Glutamatergic neuron (in vitro differentiated cells): ENCODE results near the gene ARHGAP23. TPM values are rescaled to one million over a fixed set of nuclear protein-coding genes. Genes with fewer than 3 reads are reported as not detected.

Source experiments
- DNase-seq: peaks from one replicate; pipeline ENCODE4 v3.0.0; 2022
- H3K27ac Mint-ChIP-seq: one replicate; pipeline ENCODE4 v1.8.0; 2020; ENCODE audit warnings: mild to moderate bottlenecking, mixed read lengths, inconsistent platforms; ENCODE audit not compliant: unreplicated experiment
- H3K27me3 Mint-ChIP-seq: one replicate; pipeline ENCODE4 v1.8.0; 2020; ENCODE audit warnings: mild to moderate bottlenecking, moderate library complexity, mixed read lengths, inconsistent platforms; ENCODE audit not compliant: unreplicated experiment
- H3K36me3 Mint-ChIP-seq: one replicate; pipeline ENCODE4 v1.8.0; 2020; ENCODE audit warnings: mild to moderate bottlenecking, mixed read lengths, inconsistent platforms; ENCODE audit not compliant: unreplicated experiment
- H3K4me1 Mint-ChIP-seq: one replicate; pipeline ENCODE4 v1.8.0; 2020; ENCODE audit warnings: mild to moderate bottlenecking, low read depth, mixed read lengths, inconsistent platforms; ENCODE audit not compliant: unreplicated experiment
- H3K4me3 Mint-ChIP-seq: one replicate; pipeline ENCODE4 v1.8.0; 2020; ENCODE audit warnings: mild to moderate bottlenecking, mixed read lengths, inconsistent platforms; ENCODE audit not compliant: unreplicated experiment
- H3K9me3 Mint-ChIP-seq: one replicate; pipeline ENCODE4 v1.8.0; 2020; ENCODE audit warnings: mild to moderate bottlenecking, moderate library complexity, mixed read lengths, inconsistent platforms; ENCODE audit not compliant: unreplicated experiment
- CTCF ChIP-seq: fragments of 200-600 bp; sonication (generic); IDR thresholded peaks from one replicate; pipeline ENCODE4 v1.5.0; 2021; ENCODE audit not compliant: partially characterized antibody, unreplicated experiment
- total RNA-seq: library from RNA; stranded (reverse); fragmentation: NEBNext Ultra II Directional; extraction: Animal tissue kit (Norgen Biotek cat#: 25700); gene quantifications from one replicate; pipeline ENCODE4 v1.2.1, GENCODE V29; 2021; ENCODE audit not compliant: unreplicated experiment

The ARHGAP23 gene
- total RNA-seq, 1 donor from 2014 or later = 23.6 TPM

- Mint-ChIP-seq H3K27ac (no peak overlapping the region), H3K36me3 (peaks cover 11% of the 10 kb centered on the region), H3K9me3 (peaks cover 4% of the 10 kb centered on the region), H3K27me3 (no peaks in the 10 kb centered on the region), H3K4me1 (peaks cover 10% of the 10 kb centered on the region), H3K4me3 (no peak overlapping the region)
- no peak for TF ChIP-seq CTCF
- DNase-seq = no peak
Observed at GRCh38 chr17:38400286-38400685, 28.0 kb upstream of the ARHGAP23 start.

GRCh38 chr17:38401459-38401858 lies 26.8 kb upstream of the ARHGAP23 start:
- DNase-seq = no peak
- no peak for TF ChIP-seq CTCF
- H3K27me3 Mint-ChIP-seq = no peaks in the 10 kb centered on the region
- no peak overlapping the region for H3K4me3 Mint-ChIP-seq
- peaks cover 4% of the 10 kb centered on the region for H3K9me3 Mint-ChIP-seq
- peaks cover 5% of the 10 kb centered on the region for H3K36me3 Mint-ChIP-seq
- peaks cover 10% of the 10 kb centered on the region for H3K4me1 Mint-ChIP-seq
- no peak overlapping the region for H3K27ac Mint-ChIP-seq

- H3K9me3 Mint-ChIP-seq = peaks cover 2% of the 10 kb centered on the region
- TF ChIP-seq CTCF = no peak
- peak overlapping the region; percentile 59 for H3K27ac Mint-ChIP-seq
- no peak for DNase-seq
- H3K36me3 Mint-ChIP-seq = no peaks in the 10 kb centered on the region
- H3K27me3 Mint-ChIP-seq = no peaks in the 10 kb centered on the region
- no peak overlapping the region for H3K4me3 Mint-ChIP-seq
- peaks cover 10% of the 10 kb centered on the region for H3K4me1 Mint-ChIP-seq
Observed at GRCh38 chr17:38402897-38403296, 25.4 kb upstream of the ARHGAP23 start.

- TF ChIP-seq CTCF = no peak
- Mint-ChIP-seq H3K36me3 (no peaks in the 10 kb centered on the region), H3K4me1 (peaks cover 10% of the 10 kb centered on the region), H3K27ac (no peak overlapping the region), H3K27me3 (no peaks in the 10 kb centered on the region), H3K9me3 (peaks cover 2% of the 10 kb centered on the region), H3K4me3 (peak overlapping the region; percentile 47)
- DNase-seq = no peak
Observed at GRCh38 chr17:38403491-38403890, 24.8 kb upstream of the ARHGAP23 start.

GRCh38 chr17:38404174-38404943 lies 23.9 kb upstream of the ARHGAP23 start:
- peak overlapping the region; percentile 7 for H3K27ac Mint-ChIP-seq
- DNase-seq = no peak
- no peaks in the 10 kb centered on the region for H3K27me3 Mint-ChIP-seq
- H3K9me3 Mint-ChIP-seq = peaks cover 2% of the 10 kb centered on the region
- H3K4me3 Mint-ChIP-seq = peak overlapping the region; percentile 2
- H3K4me1 Mint-ChIP-seq = peaks cover 10% of the 10 kb centered on the region
- H3K36me3 Mint-ChIP-seq = no peaks in the 10 kb centered on the region
- no peak for TF ChIP-seq CTCF
